A549 (cell line): Measurements from ENCODE around the gene UNKL. TPM values are rescaled to one million over a fixed set of nuclear protein-coding genes. Genes with fewer than 3 reads are reported as not detected.
A peak's percentile ranks its signal among the peaks of the same experiment; 100 is the strongest.

ENCODE experiments used
- ATAC-seq, 2 experiments: fragments of 200-7000 bp in 1 of 2; fragments of >200 bp in 1 of 2; cut with Nextera tagmentation in 1 of 2; cut with Tn5 transposase in 1 of 2; 3 replicates each; pipeline versions ENCODE4 v1.8.0 to v1.9.1; 2018 to 2020; ENCODE audit warnings: mild to moderate bottlenecking in 1 of 2, moderate library complexity in 1 of 2
- CTCF ChIA-PET: fragments of 300-600 bp; sonication (Branson Sonifier 250); formaldehyde crosslinking; extraction: SDS; loops from one replicate; lab custom pipeline; 2021; ENCODE audit warnings: antibody characterized with exemption, inconsistent platforms; lab: Yijun Ruan, JAX
- POLR2A ChIA-PET: fragments of 350-600 bp; formaldehyde crosslinking; extraction: SDS; loops from one replicate; lab custom pipeline; 2021; ENCODE audit warnings: antibody characterized with exemption, inconsistent platforms; lab: Yijun Ruan, JAX
- DNase-seq, 2 experiments: peaks; one replicate each; pipeline versions ENCODE4 v3.0.0 to v3.0.0-alpha.2; 2011 to 2016; ENCODE audit warnings: low read depth in 1 of 2, low spot score in 1 of 2
- FAIRE-seq: peaks from 2 replicates; lab custom pipeline; 2011; peaks lifted over from hg19 to GRCh38; lab: Jason Lieb, UNC
- H3K27ac ChIP-seq, 2 experiments: fragments of >200 bp; sonication (Bioruptor Twin); formaldehyde crosslinking; 3 replicates each; pipeline ENCODE4 v1.5.1; 2016 to 2017
- H3K4me1 ChIP-seq: fragments of >200 bp; sonication (Bioruptor Twin); formaldehyde crosslinking; 3 replicates; pipeline ENCODE4 v1.6.1; 2016
- H3K4me2 ChIP-seq: fragments of >200 bp; sonication (Bioruptor Twin); formaldehyde crosslinking; 3 replicates; pipeline ENCODE4 v1.6.1; 2016
- H3K4me3 ChIP-seq: fragments of >200 bp; sonication (Bioruptor Twin); formaldehyde crosslinking; 3 replicates; pipeline ENCODE4 v1.5.1; 2016
- H3K9me3 ChIP-seq: fragments of >200 bp; sonication (Bioruptor Twin); formaldehyde crosslinking; 3 replicates; pipeline ENCODE4 v1.6.1; 2016
- ATOH8 ChIP-seq: fragments of 250-450 bp; sonication (Bioruptor Pico); IDR thresholded peaks from 2 replicates; pipeline ENCODE4 v1.5.0; 2020; ENCODE audit warnings: low read depth, mild to moderate bottlenecking, moderate library complexity
- BCL3 ChIP-seq: fragments of >200 bp; sonication (Bioruptor Twin); formaldehyde crosslinking; IDR thresholded peaks from 3 replicates; pipeline ENCODE4 v1.6.1; 2016
- BHLHE40 ChIP-seq: IDR thresholded peaks from 2 replicates; pipeline ENCODE4 v1.6.1; 2012; ENCODE audit warnings: low read depth, low read length, inconsistent platforms
- CBX2 ChIP-seq: fragments of 200-600 bp; sonication (generic); IDR thresholded peaks from 2 replicates; pipeline ENCODE4 v1.6.1; 2016; ENCODE audit warnings: low read depth, mild to moderate bottlenecking, borderline replicate concordance
- CEBPB ChIP-seq, 2 experiments: fragments of >200 bp in 1 of 2; sonication (Bioruptor Twin) in 1 of 2; formaldehyde crosslinking in 1 of 2; IDR thresholded peaks; 2 replicates each; pipeline ENCODE4 v1.6.1; 2012 to 2016
- CHD2 ChIP-seq: fragments of 150-350 bp; IDR thresholded peaks from 2 replicates; pipeline ENCODE4 v1.6.1; 2014; ENCODE audit warnings: low read length; ENCODE audit not compliant: partially characterized antibody
- EHMT2 ChIP-seq: fragments of 200-600 bp; sonication (generic); IDR thresholded peaks from 2 replicates; pipeline ENCODE4 v1.6.1; 2016; ENCODE audit warnings: antibody characterized with exemption, low read depth, mild to moderate bottlenecking, moderate library complexity
- ESRRA ChIP-seq: fragments of 150-350 bp; IDR thresholded peaks from 2 replicates; pipeline ENCODE4 v1.6.1; 2014; ENCODE audit warnings: mild to moderate bottlenecking, low read length, borderline replicate concordance
- FOSB ChIP-seq: fragments of 250-450 bp; sonication (Bioruptor Pico); IDR thresholded peaks from 2 replicates; pipeline ENCODE4 v1.5.0; 2020; ENCODE audit warnings: mild to moderate bottlenecking, moderate library complexity
- FOSL2 ChIP-seq, 2 experiments: fragments of 450-650 bp in 1 of 2; fragments of >200 bp in 1 of 2; sonication (Bioruptor Twin) in 1 of 2; formaldehyde crosslinking; IDR thresholded peaks; 2 replicates each; pipeline versions ENCODE4 v1.5.0 to v1.6.1; 2016 to 2020; ENCODE audit warnings: mild to moderate bottlenecking in 1 of 2, moderate library complexity in 1 of 2
- GATA3 ChIP-seq: IDR thresholded peaks from 2 replicates; pipeline ENCODE4 v1.6.1; 2012; ENCODE audit warnings: borderline replicate concordance
- HDAC2 ChIP-seq: fragments of 200-600 bp; sonication (generic); IDR thresholded peaks from 2 replicates; pipeline ENCODE4 v1.6.1; 2016
- HOXA7 ChIP-seq: fragments of 250-450 bp; sonication (Bioruptor Pico); IDR thresholded peaks from 2 replicates; pipeline ENCODE4 v1.5.0; 2020; ENCODE audit warnings: mild to moderate bottlenecking, moderate library complexity
- HOXB13 ChIP-seq: fragments of 250-450 bp; sonication (Bioruptor Pico); IDR thresholded peaks from 2 replicates; pipeline ENCODE4 v1.5.0; 2020; ENCODE audit warnings: low read depth, mild to moderate bottlenecking, moderate library complexity
- HOXB5 ChIP-seq: fragments of 250-450 bp; sonication (Bioruptor Pico); IDR thresholded peaks from 2 replicates; pipeline ENCODE4 v1.5.0; 2020; ENCODE audit warnings: mild to moderate bottlenecking, moderate library complexity
- JUN ChIP-seq, 2 experiments: fragments of >200 bp; sonication (Bioruptor Twin); formaldehyde crosslinking; IDR thresholded peaks; 2 replicates in 1 of 2; 3 replicates in 1 of 2; pipeline ENCODE4 v1.6.1; 2016 to 2017
- JUNB ChIP-seq: fragments of >200 bp; sonication (Bioruptor Twin); formaldehyde crosslinking; IDR thresholded peaks from 2 replicates; pipeline ENCODE4 v1.6.1; 2016
- KDM1A ChIP-seq: fragments of 200-600 bp; sonication (generic); IDR thresholded peaks from 2 replicates; pipeline ENCODE4 v1.6.1; 2016; ENCODE audit warnings: low read depth, mild to moderate bottlenecking
- KDM5A ChIP-seq: fragments of 200-600 bp; sonication (generic); IDR thresholded peaks from 2 replicates; pipeline ENCODE4 v1.6.1; 2016; ENCODE audit warnings: antibody characterized with exemption, mild to moderate bottlenecking
- MAFK ChIP-seq: fragments of 450-650 bp; IDR thresholded peaks from 2 replicates; pipeline ENCODE4 v1.6.1; 2014; ENCODE audit not compliant: partially characterized antibody
- MAX ChIP-seq: IDR thresholded peaks from 2 replicates; pipeline ENCODE4 v1.6.1; 2012
- NR3C1 ChIP-seq: fragments of >200 bp; sonication (Bioruptor Twin); formaldehyde crosslinking; IDR thresholded peaks from 3 replicates; pipeline ENCODE4 v1.6.1; 2017
- PHF8 ChIP-seq: fragments of 200-600 bp; sonication (generic); IDR thresholded peaks from 2 replicates; pipeline ENCODE4 v1.6.1; 2016; ENCODE audit warnings: low read depth, mild to moderate bottlenecking, antibody characterized with exemption, moderate library complexity, borderline replicate concordance
- POLR2A ChIP-seq: IDR thresholded peaks from 2 replicates; pipeline ENCODE4 v1.6.1; 2012; ENCODE audit warnings: mild to moderate bottlenecking, low read length
- RAD21 ChIP-seq, 2 experiments: fragments of >200 bp in 1 of 2; sonication (Bioruptor Twin) in 1 of 2; formaldehyde crosslinking in 1 of 2; IDR thresholded peaks in 1 of 2; conservative IDR thresholded peaks in 1 of 2; 2 replicates in 1 of 2; 3 replicates in 1 of 2; pipeline ENCODE4 v1.6.1; 2012 to 2018; ENCODE audit warnings: inconsistent platforms in 1 of 2
- RFX5 ChIP-seq: fragments of 450-650 bp; IDR thresholded peaks from 2 replicates; pipeline ENCODE4 v1.7.1; 2014; ENCODE audit warnings: antibody characterized with exemption, mild to moderate bottlenecking, moderate library complexity
- SMC3 ChIP-seq: fragments of >200 bp; sonication (Bioruptor Twin); formaldehyde crosslinking; IDR thresholded peaks from 3 replicates; pipeline ENCODE4 v1.6.1; 2018; ENCODE audit warnings: inconsistent platforms
- SREBF2 ChIP-seq: fragments of 450-650 bp; IDR thresholded peaks from 2 replicates; pipeline ENCODE4 v1.6.1; 2014; ENCODE audit warnings: mild to moderate bottlenecking, moderate library complexity
- TFCP2L1 ChIP-seq: fragments of 250-450 bp; sonication (Bioruptor Pico); IDR thresholded peaks from 2 replicates; pipeline ENCODE4 v1.5.0; 2021; ENCODE audit warnings: mild to moderate bottlenecking
- TP53 ChIP-seq: fragments of 250-450 bp; sonication (Bioruptor Pico); IDR thresholded peaks from 2 replicates; pipeline ENCODE4 v1.5.0; 2021; ENCODE audit warnings: mild to moderate bottlenecking, moderate library complexity
- ZC3H11A ChIP-seq: fragments of 450-650 bp; IDR thresholded peaks from 2 replicates; pipeline ENCODE4 v1.6.1; 2014; ENCODE audit warnings: antibody characterized with exemption, mild to moderate bottlenecking
- WGBS: methylation state at CpG from one replicate; pipeline ENCODE4 v1.1.6; 2017; ENCODE audit errors: missing lambda C conversion rate; 5-methylcytosine and 5-hydroxymethylcytosine counted together
- polyA plus RNA-seq, 4 experiments: library from polyadenylated mRNA; depleted of rRNA in 3 of 4; stranded (reverse); fragments of >200 nt; fragmentation: RNase III in 1 of 4; extraction: RNeasy Plus Mini Kit Qiagen cat#74134 plus additional on column Dnase treatment in 1 of 4; gene quantifications; 2 replicates in 3 of 4; 3 replicates in 1 of 4; pipeline ENCODE4 v1.2.3, GENCODE V29; 2011 to 2017
- TF ChIP-seq, protein P1 (sequence below): fragments of 150-350 bp; IDR thresholded peaks from 2 replicates; pipeline ENCODE4 v1.6.1; 2014; ENCODE audit warnings: low read depth, mild to moderate bottlenecking, low read length
- TF ChIP-seq, protein P2 (sequence below): IDR thresholded peaks from 2 replicates; pipeline ENCODE4 v1.6.1; 2012; ENCODE audit warnings: low read depth, borderline replicate concordance
- TF ChIP-seq, protein P3 (sequence below): fragments of 200-600 bp; sonication (generic); IDR thresholded peaks from 2 replicates; pipeline ENCODE4 v1.6.1; 2016; ENCODE audit warnings: antibody characterized with exemption, mild to moderate bottlenecking, moderate library complexity

UNKL gene
- polyA plus RNA-seq, 2 of the 4 experiments (the other 2 are of a cell fraction), result 20.7 to 37.6 TPM

DNA sequence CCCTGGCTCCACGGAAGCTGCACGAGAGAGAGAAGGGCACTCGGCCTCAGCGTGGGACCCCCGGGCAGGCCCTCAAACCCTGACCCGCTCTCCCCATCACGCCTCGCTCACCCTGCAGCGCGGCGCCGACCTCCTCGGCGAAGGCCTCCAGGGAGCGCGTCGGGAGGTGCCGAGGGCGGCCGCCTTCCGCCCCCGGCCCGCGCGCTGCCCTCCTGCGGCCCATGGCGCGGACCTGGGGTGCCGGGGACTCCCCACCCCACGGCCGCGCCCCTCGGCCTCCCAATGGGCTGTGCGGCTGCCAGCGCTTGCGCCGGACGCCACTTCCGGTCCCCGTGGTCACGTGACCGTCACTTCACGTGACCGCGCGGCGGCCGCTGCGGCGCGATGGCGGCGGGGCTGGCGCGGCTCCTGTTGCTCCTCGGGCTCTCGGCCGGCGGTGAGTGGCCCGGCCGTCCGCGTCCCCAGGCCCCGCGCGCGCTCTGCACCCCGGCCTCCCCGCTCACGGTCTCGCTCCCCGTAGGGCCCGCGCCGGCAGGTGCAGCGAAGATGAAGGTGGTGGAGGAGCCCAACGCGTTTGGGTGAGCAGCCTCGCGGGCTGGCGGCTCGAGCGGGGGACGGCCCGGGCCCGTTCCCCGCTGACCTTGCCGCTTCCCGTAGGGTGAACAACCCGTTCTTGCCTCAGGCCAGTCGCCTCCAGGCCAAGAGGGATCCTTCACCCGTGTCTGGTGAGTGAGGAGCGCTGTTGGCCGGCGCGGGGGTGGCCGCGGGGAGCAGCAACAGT is 62.7 kb downstream of the UNKL start, which contains the start of the genes GNPTG and TSR3:
TSS of gene GNPTG (plus strand) at position 350 of the 781 bp plus-strand sequence. CDS start at position 385, 35 bp downstream.
TSS of gene TSR3 (minus strand) at position 297 of the 781 bp plus-strand sequence. CDS start at position 223, 74 bp downstream.
- CTCF ChIA-PET, result interaction anchor here (0.7 to 1.2 kb wide), 3 partner anchors 13 to 21 kb away, joined by 3 to 4 read pairs (median 3); no protein-coding TSS in a partner anchor
- POLR2A ChIA-PET, result no interaction called here
- TF ChIP-seq ATOH8, result 0 out of 2 replicates have a peak, but pooled peaks have one; percentile 19
- 0 out of 2 replicates have a peak, but pooled peaks have one; percentile 43 for TF ChIP-seq BHLHE40
- no peak; the same call in 2 of the 3 replicates for TF ChIP-seq SMC3
- TF ChIP-seq CEBPB (IDR thresholded peaks at IDR 0.05), result no peak
- TF ChIP-seq HOXA7, result no peak
- TF ChIP-seq RAD21 (conservative IDR thresholded peaks at IDR 0.05 in 1 of 2, IDR thresholded peaks at IDR 0.05 in 1 of 2), result no peak
- TF ChIP-seq MAFK, result peak; percentile 9
- peak; percentile 81 to 92; a peak in 4 of 5 replicates for TF ChIP-seq JUN (IDR thresholded peaks at IDR 0.05)
- no peak for TF ChIP-seq NR3C1
- no peak for TF ChIP-seq CBX2
- no peak for TF ChIP-seq KDM1A
- TF ChIP-seq SREBF2, result no peak
- no peak for TF ChIP-seq TFCP2L1
- TF ChIP-seq FOSL2 (IDR thresholded peaks at IDR 0.05), result no peak
- TF ChIP-seq FOSL2 (CRISPR knock-in tag; IDR thresholded peaks at IDR 0.05), result peak; percentile 58
- TF ChIP-seq ESRRA, result no peak
- peak; percentile 33; the same call in 1 of the 2 replicates for TF ChIP-seq TP53
- TF ChIP-seq MAX, result peak; percentile 78
- no peak for TF ChIP-seq ZC3H11A
- TF ChIP-seq JUNB, result no peak
- TF ChIP-seq EHMT2, result no peak
- TF ChIP-seq GATA3, result no peak; the same call in 1 of the 2 replicates
- TF ChIP-seq HDAC2, result peak; percentile 84; the same call in 1 of the 2 replicates
- peak; percentile 85 for TF ChIP-seq BCL3
- peak; percentile 99 for TF ChIP-seq KDM5A
- TF ChIP-seq PHF8, result peak; percentile 93; the same call in 1 of the 2 replicates
- TF ChIP-seq, protein P1, sequence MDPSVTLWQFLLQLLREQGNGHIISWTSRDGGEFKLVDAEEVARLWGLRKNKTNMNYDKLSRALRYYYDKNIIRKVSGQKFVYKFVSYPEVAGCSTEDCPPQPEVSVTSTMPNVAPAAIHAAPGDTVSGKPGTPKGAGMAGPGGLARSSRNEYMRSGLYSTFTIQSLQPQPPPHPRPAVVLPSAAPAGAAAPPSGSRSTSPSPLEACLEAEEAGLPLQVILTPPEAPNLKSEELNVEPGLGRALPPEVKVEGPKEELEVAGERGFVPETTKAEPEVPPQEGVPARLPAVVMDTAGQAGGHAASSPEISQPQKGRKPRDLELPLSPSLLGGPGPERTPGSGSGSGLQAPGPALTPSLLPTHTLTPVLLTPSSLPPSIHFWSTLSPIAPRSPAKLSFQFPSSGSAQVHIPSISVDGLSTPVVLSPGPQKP, result peak; percentile 92
- no peak for TF ChIP-seq HOXB13 (CRISPR knock-in tag)
- TF ChIP-seq, protein P2, sequence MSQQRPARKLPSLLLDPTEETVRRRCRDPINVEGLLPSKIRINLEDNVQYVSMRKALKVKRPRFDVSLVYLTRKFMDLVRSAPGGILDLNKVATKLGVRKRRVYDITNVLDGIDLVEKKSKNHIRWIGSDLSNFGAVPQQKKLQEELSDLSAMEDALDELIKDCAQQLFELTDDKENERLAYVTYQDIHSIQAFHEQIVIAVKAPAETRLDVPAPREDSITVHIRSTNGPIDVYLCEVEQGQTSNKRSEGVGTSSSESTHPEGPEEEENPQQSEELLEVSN, result no peak
- TF ChIP-seq HOXB5 (CRISPR knock-in tag), result no peak
- no peak for TF ChIP-seq FOSB (CRISPR knock-in tag)
- TF ChIP-seq, protein P3, sequence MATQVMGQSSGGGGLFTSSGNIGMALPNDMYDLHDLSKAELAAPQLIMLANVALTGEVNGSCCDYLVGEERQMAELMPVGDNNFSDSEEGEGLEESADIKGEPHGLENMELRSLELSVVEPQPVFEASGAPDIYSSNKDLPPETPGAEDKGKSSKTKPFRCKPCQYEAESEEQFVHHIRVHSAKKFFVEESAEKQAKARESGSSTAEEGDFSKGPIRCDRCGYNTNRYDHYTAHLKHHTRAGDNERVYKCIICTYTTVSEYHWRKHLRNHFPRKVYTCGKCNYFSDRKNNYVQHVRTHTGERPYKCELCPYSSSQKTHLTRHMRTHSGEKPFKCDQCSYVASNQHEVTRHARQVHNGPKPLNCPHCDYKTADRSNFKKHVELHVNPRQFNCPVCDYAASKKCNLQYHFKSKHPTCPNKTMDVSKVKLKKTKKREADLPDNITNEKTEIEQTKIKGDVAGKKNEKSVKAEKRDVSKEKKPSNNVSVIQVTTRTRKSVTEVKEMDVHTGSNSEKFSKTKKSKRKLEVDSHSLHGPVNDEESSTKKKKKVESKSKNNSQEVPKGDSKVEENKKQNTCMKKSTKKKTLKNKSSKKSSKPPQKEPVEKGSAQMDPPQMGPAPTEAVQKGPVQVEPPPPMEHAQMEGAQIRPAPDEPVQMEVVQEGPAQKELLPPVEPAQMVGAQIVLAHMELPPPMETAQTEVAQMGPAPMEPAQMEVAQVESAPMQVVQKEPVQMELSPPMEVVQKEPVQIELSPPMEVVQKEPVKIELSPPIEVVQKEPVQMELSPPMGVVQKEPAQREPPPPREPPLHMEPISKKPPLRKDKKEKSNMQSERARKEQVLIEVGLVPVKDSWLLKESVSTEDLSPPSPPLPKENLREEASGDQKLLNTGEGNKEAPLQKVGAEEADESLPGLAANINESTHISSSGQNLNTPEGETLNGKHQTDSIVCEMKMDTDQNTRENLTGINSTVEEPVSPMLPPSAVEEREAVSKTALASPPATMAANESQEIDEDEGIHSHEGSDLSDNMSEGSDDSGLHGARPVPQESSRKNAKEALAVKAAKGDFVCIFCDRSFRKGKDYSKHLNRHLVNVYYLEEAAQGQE, result no peak
- no peak for TF ChIP-seq CHD2
- no peak for TF ChIP-seq RFX5
- TF ChIP-seq POLR2A, result peak; percentile 61

More for the DNA sequence above, 62.7 kb downstream of the UNKL start, which contains the start of the genes GNPTG and TSR3:
- peak within 1 kb of the TSS; percentile 94 for H3K4me3 ChIP-seq
- H3K9me3 ChIP-seq, result no peaks in the 10 kb centered on the region
- ATAC-seq (peak; percentile 51 to 59), FAIRE-seq (peak; percentile 67), DNase-seq (peak; percentile 56 to 90)
- peaks cover 13% of the 10 kb centered on the region for H3K4me1 ChIP-seq
- H3K4me2 ChIP-seq, result peak within 1 kb of the TSS; percentile 99
- WGBS, result 1% methylated on average over 36 of the region's 98 CpGs
- peak within 1 kb of the TSS; percentile 92 to 96 for H3K27ac ChIP-seq
